T-cell (primary cell): ENCODE measurements around the gene ABRACL. TPM values are rescaled to one million over a fixed set of nuclear protein-coding genes. Genes with fewer than 3 reads are reported as not detected.
"Not testable (repeated sequence)": the region's sequence is repeated elsewhere in the genome, so short reads cannot be mapped to it uniquely, and the experiment has no call there.

Experiments used
- ATAC-seq, 4 experiments: fragments of 200-7000 bp in 3 of 4; fragments of 150-1000 bp in 1 of 4; cut with Tn5 transposase; replicated peaks in 1 of 4; 1 replicate in 3 of 4; 2 replicates in 1 of 4; pipeline ENCODE4 v1.10.0; 2021; ENCODE audit warnings: moderate library complexity in 3 of 4, mild to moderate bottlenecking in 2 of 4, moderate number of reproducible peaks in 1 of 4
- CTCF ChIA-PET, 2 donors: fragments of 300-600 bp; sonication (Branson Sonifier 250); formaldehyde crosslinking; loops; one replicate each; lab custom pipeline; 2022; ENCODE audit warnings: antibody characterized with exemption in 2 of 2; lab: Charles Lee
- POLR2A ChIA-PET, 2 donors: fragments of 300-600 bp; sonication (Branson Sonifier 250); formaldehyde crosslinking; loops; one replicate each; lab custom pipeline; 2022; ENCODE audit warnings: antibody characterized with exemption in 2 of 2; lab: Charles Lee
- DNase-seq, 35 experiments: peaks; one replicate each; pipeline versions ENCODE4 v3.0.0 to v3.0.0-alpha.2; 2013 to 2023
- H3K27ac ChIP-seq: one replicate; pipeline ENCODE4 v1.5.1; 2013; ENCODE audit warnings: low read length
- H3K27me3 ChIP-seq, 2 experiments: replicated peaks in 1 of 2; 1 replicate in 1 of 2; 2 replicates in 1 of 2; pipeline versions ENCODE4 v1.6.1 to v1.7.0; 2013; ENCODE audit warnings: low read length in 1 of 2, mixed read lengths in 1 of 2; ENCODE audit not compliant: control insufficient read depth in 2 of 2, insufficient read depth in 2 of 2; ENCODE audit errors: extremely low read depth in 1 of 2
- H3K36me3 ChIP-seq, 2 donors: 1 replicate in 1 of 2; 2 replicates in 1 of 2; pipeline versions ENCODE4 v1.6.1 to v1.7.0; 2013; ENCODE audit warnings: low read length in 1 of 2; ENCODE audit not compliant: control insufficient read depth in 2 of 2, insufficient read depth in 1 of 2; ENCODE audit errors: extremely low read depth in 1 of 2
- H3K4me1 ChIP-seq, 2 experiments: 1 replicate in 1 of 2; 2 replicates in 1 of 2; pipeline versions ENCODE4 v1.6.1 to v1.7.0; 2013; ENCODE audit warnings: low read length in 2 of 2, mixed read lengths in 1 of 2; ENCODE audit not compliant: insufficient read depth in 2 of 2, control insufficient read depth in 1 of 2; ENCODE audit errors: extremely low read depth in 1 of 2
- H3K4me3 ChIP-seq, 2 donors: 1 replicate in 1 of 2; 2 replicates in 1 of 2; pipeline versions ENCODE4 v1.5.1 to v1.7.0; 2013; ENCODE audit warnings: mild to moderate bottlenecking in 2 of 2, low read length in 1 of 2, moderate library complexity in 1 of 2; ENCODE audit not compliant: control insufficient read depth in 1 of 2; ENCODE audit errors: extremely low read depth in 1 of 2
- H3K9me3 ChIP-seq: 2 replicates; pipeline ENCODE4 v1.7.0; 2013
- H3K27ac Mint-ChIP-seq, 2 donors: one replicate each; pipeline ENCODE4 v1.8.0; 2020 to 2021; ENCODE audit warnings: mild to moderate bottlenecking in 2 of 2, mixed read lengths in 2 of 2
- H3K27me3 Mint-ChIP-seq, 2 donors: one replicate each; pipeline ENCODE4 v1.8.0; 2021 to 2022; ENCODE audit warnings: mixed read lengths in 2 of 2
- H3K36me3 Mint-ChIP-seq: one replicate; pipeline ENCODE4 v1.8.0; 2021; ENCODE audit warnings: mixed read lengths
- H3K4me1 Mint-ChIP-seq, 3 donors: one replicate each; pipeline ENCODE4 v1.8.0; 2020 to 2022; ENCODE audit warnings: mixed read lengths in 3 of 3, mild to moderate bottlenecking in 1 of 3
- H3K4me3 Mint-ChIP-seq, 3 donors: one replicate each; pipeline ENCODE4 v1.8.0; 2020 to 2022; ENCODE audit warnings: mild to moderate bottlenecking in 3 of 3, mixed read lengths in 3 of 3, moderate library complexity in 3 of 3
- H3K9me3 Mint-ChIP-seq, 3 donors: one replicate each; pipeline ENCODE4 v1.8.0; 2020 to 2022; ENCODE audit warnings: mixed read lengths in 3 of 3
- WGBS: methylation state at CpG from one replicate; pipeline ENCODE4 v1.1.5; 2013; ENCODE audit warnings: missing lambda C conversion rate; ENCODE audit not compliant: insufficient coverage; 5-methylcytosine and 5-hydroxymethylcytosine counted together
- total RNA-seq, 35 experiments: library from RNA in 6 of 35; stranded (reverse) in 6 of 35; fragments of 120-200 nt in 1 of 35; gene quantifications; one replicate each; pipeline versions ENCODE4 v1.2.1 to v1.2.4 and lab custom pipeline; 2013 to 2026

Gene ABRACL
- total RNA-seq, 5 donors from 2014 or later (not counting 1 experiment from before 2014, with no cell fraction given), result 44.2 to 76.3 (median 71.5) TPM

- H3K36me3 Mint-ChIP-seq, result peaks cover 50% of the 10 kb centered on the region
- peaks cover 8 to 20% (median 9%) of the 10 kb centered on the region in 3 donors for H3K4me1 Mint-ChIP-seq
- WGBS, result no CpG with 5 or more reads among the region's 3 CpGs
- H3K36me3 ChIP-seq, result peaks cover 10 to 34% of the 10 kb centered on the region in 2 donors
- no peaks in the 10 kb centered on the region for H3K27me3 Mint-ChIP-seq
- ChIA-PET CTCF (no interaction called here), POLR2A (no interaction called here)
- H3K4me3 ChIP-seq, result no peak overlapping the region
- no peaks in the 10 kb centered on the region for H3K4me1 ChIP-seq
- no peaks in the 10 kb centered on the region for H3K27me3 ChIP-seq
- H3K9me3 ChIP-seq, result no peaks in the 10 kb centered on the region
- no peaks in the 10 kb centered on the region for H3K9me3 Mint-ChIP-seq
- H3K27ac ChIP-seq, result no peak overlapping the region
- H3K27ac Mint-ChIP-seq, result no peak overlapping the region
- H3K4me3 Mint-ChIP-seq, result no peak overlapping the region
- no peak for ATAC-seq
- DNase-seq, result no peak
Measured at GRCh38 chr6:139044250-139044649, 15.7 kb downstream of the ABRACL start.

GRCh38 chr6:139047677-139048076, 19.1 kb downstream of the ABRACL start:
- CTCF ChIA-PET, result interaction anchor here in 1 of 2 donors (0.6 kb wide), 1 partner anchor 210 kb away, joined by 3 read pairs; no protein-coding TSS in a partner anchor
- H3K36me3 ChIP-seq, result peaks cover 6 to 15% of the 10 kb centered on the region in 2 donors
- no peak for ATAC-seq
- H3K9me3 ChIP-seq, result no peaks in the 10 kb centered on the region
- peaks cover 0 to 6% (median 2%) of the 10 kb centered on the region in 3 donors for H3K4me1 Mint-ChIP-seq
- no peaks in the 10 kb centered on the region for H3K4me1 ChIP-seq
- no CpG with 5 or more reads among the region's 3 CpGs for WGBS
- no peaks in the 10 kb centered on the region for H3K9me3 Mint-ChIP-seq
- H3K27me3 Mint-ChIP-seq, result no peaks in the 10 kb centered on the region
- H3K4me3 Mint-ChIP-seq, result no peak overlapping the region
- H3K27ac Mint-ChIP-seq, result no peak overlapping the region
- H3K4me3 ChIP-seq, result no peak overlapping the region
- no peak for DNase-seq
- H3K36me3 Mint-ChIP-seq, result peaks cover 24% of the 10 kb centered on the region
- no peaks in the 10 kb centered on the region for H3K27me3 ChIP-seq
- H3K27ac ChIP-seq, result no peak overlapping the region
- POLR2A ChIA-PET, result interaction anchor here (0.5 to 0.6 kb wide), 2 partner anchors 18 to 70 kb away, joined by 4 to 7 read pairs; no protein-coding TSS in a partner anchor

GRCh38 chr6:139048912-139049311, 20.4 kb downstream of the ABRACL start:
- Mint-ChIP-seq H3K27ac (peak overlapping the region in 1 of 2 donors; percentile 47), H3K36me3 (peaks cover 14% of the 10 kb centered on the region)
- POLR2A ChIA-PET, result interaction anchor here in 1 of 2 donors (0.6 kb wide), 1 partner anchor 95 kb away, joined by 8 read pairs; no protein-coding TSS in a partner anchor
- H3K27ac ChIP-seq, H3K27me3 Mint-ChIP-seq, H3K9me3 ChIP-seq, H3K4me1 ChIP-seq, ATAC-seq, H3K4me1 Mint-ChIP-seq, H3K4me3 ChIP-seq, H3K4me3 Mint-ChIP-seq, H3K36me3 ChIP-seq, DNase-seq, H3K9me3 Mint-ChIP-seq, H3K27me3 ChIP-seq: not testable (repeated sequence)
- CTCF ChIA-PET, result interaction anchor here in 1 of 2 donors (1.0 kb wide), 1 partner anchor 67 kb away, joined by 3 read pairs; no protein-coding TSS in a partner anchor
- WGBS, result 90% methylated on average over 2 of the region's 4 CpGs

- H3K9me3 ChIP-seq, H3K36me3 ChIP-seq, DNase-seq, H3K27me3 ChIP-seq, H3K27ac ChIP-seq, H3K27ac Mint-ChIP-seq, ATAC-seq, H3K4me1 Mint-ChIP-seq, H3K27me3 Mint-ChIP-seq, H3K36me3 Mint-ChIP-seq, H3K4me1 ChIP-seq, H3K9me3 Mint-ChIP-seq, H3K4me3 Mint-ChIP-seq, H3K4me3 ChIP-seq: not testable (repeated sequence)
- ChIA-PET POLR2A (interaction anchor here in 1 of 2 donors (0.6 kb wide), 1 partner anchor 317 kb away, joined by 11 read pairs; no protein-coding TSS in a partner anchor), CTCF (interaction anchor here in 1 of 2 donors (0.5 to 1.0 kb wide), 2 partner anchors 68 to 95 kb away, joined by 3 to 4 read pairs; no protein-coding TSS in a partner anchor)
- WGBS, result no CpG with 5 or more reads among the region's 5 CpGs
Measured at GRCh38 chr6:139050131-139050769, 21.7 kb downstream of the ABRACL start.

DNA sequence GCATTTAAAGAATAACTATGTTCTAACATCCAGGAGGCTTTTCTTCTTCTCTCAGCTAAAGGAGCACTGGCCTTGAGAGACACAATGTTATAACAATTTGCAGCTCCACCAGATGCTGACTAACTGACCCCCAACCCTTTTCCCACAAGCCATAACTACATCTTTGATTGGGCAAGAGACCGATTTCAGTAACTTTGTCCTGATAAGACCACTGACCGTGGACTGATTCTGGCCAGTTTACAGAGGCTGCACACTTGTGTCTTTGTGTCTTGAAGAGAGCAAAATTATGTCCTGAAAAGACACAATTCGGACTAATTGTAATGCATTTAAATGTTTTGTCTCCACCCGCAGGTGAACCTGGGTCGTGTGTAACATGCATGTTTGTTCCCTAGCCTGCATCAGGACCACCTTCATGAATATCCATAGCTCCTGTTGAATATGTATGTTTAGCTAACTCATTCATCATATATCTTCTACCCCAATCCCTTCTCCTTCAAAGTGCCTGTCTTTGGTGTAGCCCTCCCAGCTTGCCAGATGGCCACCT, 22.3 kb downstream of the ABRACL start:
- no peak overlapping the region for H3K4me3 Mint-ChIP-seq
- WGBS, result 100% methylated on average over 2 of the region's 5 CpGs
- no peak for ATAC-seq
- CTCF ChIA-PET, result no interaction called here
- no peak overlapping the region for H3K4me3 ChIP-seq
- peak in 1 of 35 experiments; percentile 9 for DNase-seq
- H3K9me3 ChIP-seq, result no peaks in the 10 kb centered on the region
- H3K36me3 ChIP-seq, result no peaks in the 10 kb centered on the region
- no peaks in the 10 kb centered on the region for H3K9me3 Mint-ChIP-seq
- H3K4me1 ChIP-seq, result no peaks in the 10 kb centered on the region
- H3K27ac Mint-ChIP-seq, result no peak overlapping the region
- H3K36me3 Mint-ChIP-seq, result peaks cover 3% of the 10 kb centered on the region
- peaks cover 0 to 6% (median 2%) of the 10 kb centered on the region in 3 donors for H3K4me1 Mint-ChIP-seq
- no peaks in the 10 kb centered on the region for H3K27me3 ChIP-seq
- no peaks in the 10 kb centered on the region for H3K27me3 Mint-ChIP-seq
- H3K27ac ChIP-seq, result no peak overlapping the region
- POLR2A ChIA-PET, result no interaction called here

GRCh38 chr6:139051396-139052060, 23.0 kb downstream of the ABRACL start:
- WGBS, result 100% methylated on average over 2 of the region's 5 CpGs
- Mint-ChIP-seq H3K27ac (no peak overlapping the region), H3K9me3 (no peaks in the 10 kb centered on the region), H3K4me3 (no peak overlapping the region), H3K4me1 (peaks cover 0 to 6% (median 2%) of the 10 kb centered on the region in 3 donors), H3K27me3 (no peaks in the 10 kb centered on the region), H3K36me3 (no peaks in the 10 kb centered on the region)
- H3K9me3 ChIP-seq, result no peaks in the 10 kb centered on the region
- no peaks in the 10 kb centered on the region for H3K4me1 ChIP-seq
- no peaks in the 10 kb centered on the region for H3K27me3 ChIP-seq
- ChIA-PET POLR2A (no interaction called here), CTCF (no interaction called here)
- DNase-seq, result no peak
- no peak for ATAC-seq
- no peak overlapping the region for H3K27ac ChIP-seq
- no peaks in the 10 kb centered on the region for H3K36me3 ChIP-seq
- no peak overlapping the region for H3K4me3 ChIP-seq
